HCT116 (cell line): ENCODE measurements around the gene ZNF443.
"Not testable (repeated sequence)": the region's sequence is repeated elsewhere in the genome, so short reads cannot be mapped to it uniquely, and the experiment has no call there.

Experiments
- CTCF ChIP-seq, 3 experiments: fragments of 200-600 bp in 1 of 3; sonication (generic) in 1 of 3; IDR thresholded peaks in 2 of 3; conservative IDR thresholded peaks in 1 of 3; 2 replicates each; pipeline ENCODE4 v1.5.1; 2012 to 2017; ENCODE audit warnings: low read depth in 2 of 3, low read length in 2 of 3, antibody characterized with exemption in 1 of 3, borderline replicate concordance in 1 of 3, control low read depth in 1 of 3, mild to moderate bottlenecking in 1 of 3, mixed read lengths in 1 of 3, mixed run types in 1 of 3, moderate library complexity in 1 of 3; ENCODE audit not compliant: insufficient read depth in 1 of 3
- EZH2 ChIP-seq: fragments of 200-600 bp; sonication (generic); IDR thresholded peaks from 2 replicates; pipeline ENCODE4 v1.6.1; 2017; ENCODE audit warnings: antibody characterized with exemption, mixed run types
- MAX ChIP-seq: IDR thresholded peaks from 2 replicates; pipeline ENCODE4 v1.6.1; 2012
- POLR2A ChIP-seq: IDR thresholded peaks from 2 replicates; pipeline ENCODE4 v1.7.0; 2011; ENCODE audit warnings: borderline replicate concordance; ENCODE audit not compliant: insufficient read depth, insufficient read length; ENCODE audit errors: extremely low read depth
- REST ChIP-seq: IDR thresholded peaks from 2 replicates; pipeline ENCODE4 v1.6.1; 2012; ENCODE audit warnings: low read depth

GRCh38 chr19:12439686-12440540 lies 908 bp downstream of the ZNF443 start:
- not testable (repeated sequence) for TF ChIP-seq EZH2; CTCF (IDR thresholded peaks at IDR 0.05 in 2 of 3, conservative IDR thresholded peaks at IDR 0.05 in 1 of 3; ENCODE audit: borderline replicate concordance in 1 of 3, insufficient read depth in 1 of 3, low read depth in 2 of 3, low read length in 2 of 3); POLR2A; REST; MAX
